Stromal cell of bone marrow (primary cell): ENCODE results near the gene SEC16A.

Source experiments
- DNase-seq: peaks from one replicate; pipeline ENCODE4 v3.0.0-alpha.2; 2012; ENCODE audit warnings: low read depth

SEC16A gene

DNA sequence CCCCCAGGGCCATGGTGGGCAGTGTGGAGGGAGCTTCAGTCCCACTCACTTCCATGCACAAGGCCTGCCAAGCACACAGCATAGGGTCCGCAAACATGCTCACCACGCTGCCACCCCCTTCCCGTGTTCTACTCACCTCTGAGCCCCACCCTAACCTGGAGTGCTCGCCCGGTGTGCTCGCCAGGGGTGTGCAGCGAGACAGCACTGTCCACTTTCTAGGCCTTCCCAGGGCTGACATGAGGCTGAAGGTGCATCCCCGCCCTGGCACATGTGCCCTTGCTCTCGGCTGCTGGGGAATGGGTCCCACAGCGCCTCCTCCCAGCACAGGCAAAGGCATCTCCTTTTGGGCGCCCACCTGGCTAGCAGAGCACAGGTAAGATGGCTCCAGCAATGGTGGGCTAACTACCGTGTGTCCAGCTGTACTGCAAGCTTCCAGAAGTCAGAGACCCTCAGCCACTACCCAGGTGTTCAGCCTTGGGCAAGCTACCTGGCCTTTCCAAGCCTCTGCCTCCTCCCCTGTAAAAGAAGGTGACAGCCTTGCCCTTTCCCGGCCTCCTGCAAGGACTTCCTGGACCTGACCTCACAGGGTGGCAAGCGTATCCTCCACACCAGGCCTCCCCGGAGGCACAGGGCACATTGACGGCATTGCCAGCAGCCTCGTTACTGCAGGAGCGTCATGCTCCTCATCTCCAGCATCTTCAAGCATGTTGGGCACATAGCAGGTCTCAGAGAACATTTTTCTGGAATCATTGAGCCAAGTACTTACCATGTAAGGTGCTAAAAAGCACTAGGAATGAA is 4.2 kb upstream of the SEC16A start:
- DNase-seq: no peak

DNA sequence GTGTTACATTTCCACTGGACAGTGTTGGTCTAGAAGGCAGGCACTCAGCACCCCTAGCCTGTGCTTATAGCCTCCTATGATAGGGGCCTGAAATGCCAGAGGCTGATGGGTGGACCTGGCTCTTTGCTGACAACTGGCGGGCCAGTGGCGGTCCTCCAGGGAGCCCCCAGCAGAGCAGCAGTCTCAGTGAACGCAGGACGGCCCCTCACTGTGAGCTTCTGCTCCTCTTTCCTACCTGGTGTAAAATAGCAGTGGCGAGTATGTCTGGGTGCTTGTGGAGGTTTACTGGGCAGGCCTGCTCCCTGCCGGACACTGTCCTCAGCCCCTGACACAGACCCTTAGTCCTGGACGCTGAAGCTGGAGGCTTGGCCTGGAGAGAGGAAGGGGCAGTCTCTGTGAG is 3.3 kb upstream of the SEC16A start:
- no peak for DNase-seq

DNA sequence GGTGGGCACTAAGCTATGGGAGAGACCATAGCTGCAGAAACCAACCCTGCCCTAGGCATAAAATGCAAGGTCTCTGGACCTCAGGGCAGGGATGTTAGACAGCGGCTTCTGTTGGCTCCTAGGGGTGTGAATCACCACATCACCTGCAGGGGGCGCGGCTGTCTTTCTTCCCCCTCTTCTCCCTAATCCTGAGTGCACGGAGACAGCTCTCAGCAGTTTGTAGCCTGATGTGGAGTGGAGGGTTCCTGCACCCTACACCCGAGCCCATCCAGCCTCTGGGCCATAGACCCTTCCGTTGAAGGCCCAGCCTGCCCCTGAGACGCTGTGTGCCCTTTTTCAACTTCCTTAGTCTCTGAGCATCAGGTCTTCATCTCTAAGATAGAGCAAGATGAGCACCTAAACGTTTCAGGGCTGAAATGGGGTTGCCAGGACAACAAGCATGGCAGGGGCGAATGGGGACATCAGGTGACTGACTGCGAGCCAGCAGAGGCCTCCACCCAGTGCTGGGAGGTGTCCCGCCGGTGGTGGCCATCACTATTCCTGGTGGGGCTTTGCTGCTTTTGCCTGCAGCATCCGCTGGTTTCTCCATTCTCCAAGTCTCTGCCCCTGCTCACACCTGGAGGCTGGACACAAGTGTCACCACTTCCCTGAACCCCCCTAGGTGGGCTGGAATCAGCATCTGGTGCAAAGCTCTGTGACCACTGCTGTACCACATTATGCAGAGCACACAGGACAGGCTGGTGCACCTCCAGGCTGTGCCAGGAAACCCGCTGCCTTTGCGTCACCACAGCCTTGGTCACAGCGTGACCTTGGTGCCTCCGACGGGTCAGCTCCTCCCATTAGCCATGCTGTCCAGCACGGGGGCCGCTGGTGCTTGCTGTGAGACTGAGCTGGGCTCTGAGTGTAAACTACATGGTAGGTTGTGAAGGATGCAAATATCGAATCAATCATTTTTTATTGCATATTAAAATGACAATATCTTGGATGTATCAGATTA is 2.5 kb upstream of the SEC16A start:
- peak; percentile 55 for DNase-seq

DNA sequence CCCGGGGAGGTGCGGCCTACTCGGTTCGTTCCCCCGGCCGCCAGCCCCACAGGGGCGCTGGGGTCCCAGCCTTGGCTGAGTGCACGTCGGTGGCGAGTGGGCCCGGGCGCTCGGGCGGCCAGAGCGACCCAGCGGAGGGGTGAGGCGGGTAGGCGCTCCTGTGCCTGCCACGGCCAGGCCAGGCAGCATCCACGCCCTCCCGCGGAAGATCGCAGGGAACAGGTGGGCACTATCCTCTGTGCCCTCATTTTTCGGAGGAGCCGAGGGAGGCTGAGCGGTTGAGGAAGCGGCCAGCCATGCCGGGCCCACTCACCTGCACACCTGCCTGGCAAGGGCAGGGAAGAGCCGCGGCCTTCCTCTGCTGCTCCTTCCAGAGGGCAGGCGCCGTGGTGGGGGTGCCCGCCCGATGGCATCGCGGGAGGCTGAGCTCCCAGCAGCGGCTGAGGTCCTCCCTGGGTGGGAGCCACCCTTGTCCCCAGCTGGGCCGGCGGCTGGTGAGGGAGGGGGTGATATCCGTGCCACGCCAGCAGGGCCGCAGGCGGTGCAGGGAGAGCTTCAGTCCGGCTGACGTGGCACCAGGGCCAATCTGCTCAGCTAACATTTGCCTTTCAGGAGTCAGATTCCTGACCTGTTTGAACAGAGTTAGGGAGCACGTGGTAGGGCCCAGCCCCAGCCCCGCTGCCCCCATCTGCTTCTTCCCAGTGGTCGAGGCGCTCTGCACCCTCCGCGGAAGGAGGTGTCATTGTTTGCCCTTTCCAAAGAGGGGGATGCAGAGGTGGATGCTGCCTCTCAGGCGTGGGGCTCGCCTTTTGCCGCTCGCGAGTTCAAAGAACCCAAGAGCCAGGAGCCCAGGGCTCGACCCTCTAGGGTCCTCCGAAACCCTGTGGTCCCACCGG is 1.6 kb upstream of the SEC16A start:
- DNase-seq: no peak

DNA sequence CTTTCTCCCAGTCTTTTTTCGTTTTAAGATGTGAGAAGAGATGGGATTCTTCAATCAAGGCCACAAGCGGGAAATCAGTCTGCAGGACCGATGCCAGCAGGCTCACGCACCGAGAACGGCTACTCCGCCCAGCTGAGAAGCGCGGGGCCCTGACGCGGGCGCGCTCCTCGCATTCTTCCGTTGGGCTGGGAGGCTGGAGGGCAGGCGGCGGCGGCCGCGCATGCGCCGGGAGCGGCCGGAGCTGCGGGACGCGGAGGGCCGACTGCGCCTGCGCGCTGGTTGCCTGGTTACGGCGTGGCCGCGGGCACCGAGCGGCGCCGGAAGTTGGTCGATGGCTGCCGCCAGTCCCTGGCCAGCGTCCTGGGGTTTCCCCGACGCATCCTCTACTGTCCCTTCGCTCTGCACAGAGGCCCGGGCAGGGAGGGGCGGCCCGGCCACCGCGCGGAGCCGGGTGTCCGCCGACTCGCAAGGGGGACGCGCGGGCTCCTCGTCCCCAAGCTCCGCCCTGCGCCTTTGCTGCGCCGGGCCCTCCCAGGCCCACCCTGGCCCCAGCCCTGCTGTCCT is 831 bp upstream of the SEC16A start:
- DNase-seq: peak; percentile 65

DNA sequence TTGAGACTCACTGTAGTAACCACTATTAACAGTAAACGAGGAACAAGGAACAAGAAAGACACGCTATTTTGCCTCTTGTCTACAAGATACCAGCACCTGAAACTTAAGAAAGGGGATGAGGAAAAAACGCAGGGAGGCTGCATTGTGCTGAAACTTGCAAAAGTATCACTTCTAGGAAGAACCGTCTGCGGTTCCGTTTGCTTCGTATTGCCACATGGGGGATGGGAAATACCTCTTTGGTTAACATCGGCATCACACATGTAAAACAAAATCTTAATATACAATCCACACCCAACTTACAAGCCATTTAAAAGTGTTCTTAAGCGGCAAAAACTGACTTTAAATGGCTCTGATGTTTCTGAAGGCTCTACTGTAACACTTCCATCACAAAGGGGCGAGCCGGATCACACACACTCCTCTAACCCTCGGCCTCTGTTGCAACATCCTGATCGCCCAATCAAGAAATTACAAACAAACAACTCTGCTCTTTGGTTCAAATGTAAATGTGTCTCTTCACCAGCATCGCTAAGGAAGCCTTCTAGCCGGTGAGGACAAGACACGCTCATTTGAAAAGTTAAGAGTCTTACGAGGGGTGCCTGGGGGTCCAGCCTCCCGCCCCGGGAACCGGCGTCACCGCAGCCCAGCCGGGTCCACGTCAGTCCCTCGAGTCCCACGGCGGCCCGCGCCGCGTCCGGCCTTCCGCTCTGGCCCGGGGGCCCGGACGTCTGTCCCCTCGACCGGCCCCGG is 621 bp downstream of the SEC16A start:
- peak; percentile 18 for DNase-seq

DNA sequence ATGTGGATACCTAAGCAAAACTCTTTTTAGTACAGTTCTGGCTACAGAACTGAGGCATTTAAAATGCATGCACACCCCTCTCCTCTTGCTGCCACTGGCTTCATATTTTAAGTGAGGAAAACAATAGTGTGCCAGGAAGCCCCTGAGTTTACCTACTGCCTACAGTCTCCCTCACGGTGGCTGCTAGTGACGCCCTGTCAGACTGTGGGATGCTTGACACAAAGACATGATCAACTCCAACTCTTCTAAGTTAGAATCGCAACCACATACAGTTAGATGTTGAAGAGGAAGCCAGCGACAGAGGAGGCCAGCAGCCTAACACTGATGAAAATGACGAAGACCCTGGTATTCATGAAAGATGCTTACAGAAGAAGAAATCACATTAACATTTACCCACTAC is 1.3 kb downstream of the SEC16A start:
- no peak for DNase-seq

DNA sequence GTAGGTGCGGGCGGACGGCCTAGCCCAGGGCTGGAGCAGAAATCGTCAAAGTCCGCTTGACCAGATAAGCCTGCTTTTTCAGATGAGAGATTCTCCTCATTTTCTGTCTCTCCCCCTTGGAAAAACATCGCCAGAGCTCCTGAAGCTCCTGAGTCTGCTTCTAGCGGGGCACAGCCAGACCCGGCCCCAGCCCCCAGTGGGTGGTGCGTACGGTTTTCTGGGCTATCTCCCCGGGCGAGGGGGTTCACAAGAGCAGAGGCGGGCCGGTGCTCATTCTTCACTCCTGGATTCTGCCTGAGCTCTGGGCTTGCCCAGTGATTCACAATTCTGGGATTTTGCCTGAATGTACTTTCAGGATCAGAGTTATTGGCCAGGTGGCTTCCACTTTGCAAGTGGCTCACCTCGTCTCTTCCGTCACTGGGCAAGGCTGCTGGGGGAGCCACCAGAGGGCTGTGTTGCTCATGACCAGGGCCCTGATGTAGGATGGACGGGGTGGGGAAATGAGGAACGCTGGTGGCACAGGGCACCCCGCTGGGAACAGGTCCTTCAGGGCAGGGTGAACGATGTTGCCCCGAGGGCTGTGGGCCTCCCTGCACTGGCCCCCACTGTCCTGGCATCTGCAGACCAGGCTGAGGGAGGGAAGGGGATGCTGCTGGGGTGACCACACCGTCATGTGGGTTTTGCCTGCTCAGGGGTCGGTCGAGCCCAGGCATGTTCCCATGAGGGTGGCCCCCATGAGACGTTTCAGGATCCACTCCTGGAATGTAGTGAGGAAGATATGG is 6.3 kb downstream of the SEC16A start:
- no peak for DNase-seq

DNA sequence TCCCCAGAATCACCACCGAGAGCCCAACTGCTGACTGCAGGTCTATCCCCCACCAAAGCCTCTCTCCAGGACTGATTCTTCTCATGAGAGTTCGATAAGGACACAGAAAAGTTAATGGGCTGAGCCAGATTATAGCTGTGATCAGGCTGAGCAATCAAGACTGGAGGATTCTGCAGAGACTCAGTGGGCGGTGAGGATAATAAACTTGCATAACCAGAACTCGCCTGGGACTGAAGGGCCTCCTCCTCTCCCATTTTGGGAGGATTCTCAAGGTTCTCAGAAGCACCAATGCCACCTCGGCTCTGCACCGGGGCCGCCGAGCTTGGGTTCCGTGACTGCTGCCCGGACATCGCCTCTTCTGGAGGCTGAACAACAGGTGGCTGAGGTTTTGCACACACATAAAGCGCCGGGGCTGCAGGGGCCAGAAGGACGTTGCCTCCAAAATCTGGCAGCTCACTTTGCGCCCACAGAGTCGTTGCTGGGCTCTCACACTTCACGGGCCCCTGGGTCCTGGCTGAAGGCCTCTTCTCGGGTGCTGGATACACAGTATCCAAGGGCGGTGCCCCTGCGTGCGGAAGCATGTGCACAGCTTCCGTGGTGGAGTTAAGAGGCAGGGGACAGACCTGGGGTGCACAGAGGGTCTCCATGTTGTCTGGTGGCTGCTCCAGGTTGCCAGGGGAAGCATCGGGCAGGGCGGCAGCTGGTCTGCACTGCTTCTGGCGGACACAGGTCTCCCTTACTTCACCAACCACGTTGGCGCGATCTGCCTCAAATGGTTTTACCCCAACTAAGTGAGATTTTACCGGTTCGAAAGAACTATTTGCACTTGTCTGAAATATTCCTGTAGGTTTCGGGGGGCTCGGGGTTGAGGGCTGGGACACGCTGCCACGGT is 7.6 kb downstream of the SEC16A start:
- DNase-seq: no peak

DNA sequence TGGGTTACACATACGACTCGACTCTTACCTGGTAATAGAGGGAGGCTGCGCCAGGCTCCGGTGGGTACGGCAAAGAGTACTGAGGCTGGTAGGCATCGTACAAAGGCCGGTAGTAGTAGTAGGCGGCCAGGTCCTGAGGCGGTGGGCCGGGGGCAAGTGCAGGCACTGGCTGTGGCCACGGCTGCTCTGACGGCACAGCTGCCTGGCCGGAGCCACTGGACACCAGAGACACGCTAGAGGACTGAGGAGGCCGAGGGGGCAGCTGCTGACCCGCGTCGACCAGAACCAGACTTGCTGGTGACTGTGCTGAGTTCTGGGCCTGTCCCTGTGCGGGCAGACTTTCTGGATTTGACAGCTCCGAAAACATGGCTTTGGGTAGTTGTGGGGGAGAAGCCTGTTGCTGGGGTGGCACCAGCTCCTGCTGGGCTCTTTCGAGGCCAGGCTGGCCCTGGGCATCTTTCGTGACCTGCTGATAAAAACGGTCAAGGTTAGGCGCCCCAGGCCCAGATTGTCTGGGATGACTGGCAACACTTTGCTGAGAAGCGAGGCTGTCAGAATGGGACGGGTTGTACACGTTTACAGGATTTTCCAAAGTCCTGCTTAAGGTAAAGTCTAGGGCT is 8.7 kb downstream of the SEC16A start:
- no peak for DNase-seq

DNA sequence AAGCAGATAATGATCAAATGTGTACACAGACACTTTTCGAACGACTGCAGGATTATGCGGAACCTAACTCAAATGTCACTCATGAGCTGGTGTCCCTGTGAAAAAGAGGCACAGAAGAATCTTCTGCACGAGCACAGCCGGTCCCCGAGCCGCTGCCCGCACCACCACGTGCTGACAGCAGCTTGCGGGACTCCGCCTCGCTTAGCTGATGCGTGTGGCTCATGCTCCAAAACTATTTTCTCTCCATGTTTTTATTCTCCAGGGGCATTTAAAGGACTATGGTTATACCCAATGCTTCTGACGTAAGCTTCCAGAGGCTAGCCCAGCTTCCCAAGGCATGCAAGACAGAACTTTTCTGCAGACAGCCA is 9.5 kb downstream of the SEC16A start:
- no peak for DNase-seq

DNA sequence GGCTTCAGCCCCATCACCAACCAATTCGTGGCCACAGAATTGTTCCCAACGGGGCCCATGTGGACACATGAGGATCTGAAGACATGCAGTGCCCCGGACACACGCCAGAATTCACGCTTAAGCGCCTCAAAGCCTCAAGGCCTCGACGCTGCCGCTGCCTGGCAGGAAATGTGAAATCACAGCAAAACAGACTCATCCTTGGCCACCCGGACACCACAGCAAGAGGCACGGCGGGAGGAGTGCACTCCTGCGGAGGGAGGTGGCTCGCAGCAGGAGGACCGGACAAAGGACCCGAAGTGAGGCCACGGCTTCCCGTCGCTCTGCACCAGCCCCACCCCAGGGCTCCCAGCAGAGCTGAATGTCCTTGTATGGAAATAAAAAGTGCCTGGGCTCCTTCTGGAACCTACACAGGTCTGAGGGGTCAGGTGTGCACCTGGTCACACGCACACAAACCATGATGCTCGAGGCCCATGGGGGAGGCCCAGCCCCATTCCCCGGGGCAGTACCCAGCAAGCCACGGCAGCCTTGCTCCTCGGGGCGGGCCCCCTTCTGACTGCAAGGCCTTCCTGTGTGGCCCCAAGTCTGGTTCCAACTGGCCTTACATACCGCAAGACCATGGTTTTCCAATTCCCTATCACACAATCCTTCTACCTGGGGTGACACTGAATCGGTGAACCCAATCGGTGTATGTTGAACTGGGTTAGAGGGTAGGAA is 10.0 kb downstream of the SEC16A start:
- no peak for DNase-seq

DNA sequence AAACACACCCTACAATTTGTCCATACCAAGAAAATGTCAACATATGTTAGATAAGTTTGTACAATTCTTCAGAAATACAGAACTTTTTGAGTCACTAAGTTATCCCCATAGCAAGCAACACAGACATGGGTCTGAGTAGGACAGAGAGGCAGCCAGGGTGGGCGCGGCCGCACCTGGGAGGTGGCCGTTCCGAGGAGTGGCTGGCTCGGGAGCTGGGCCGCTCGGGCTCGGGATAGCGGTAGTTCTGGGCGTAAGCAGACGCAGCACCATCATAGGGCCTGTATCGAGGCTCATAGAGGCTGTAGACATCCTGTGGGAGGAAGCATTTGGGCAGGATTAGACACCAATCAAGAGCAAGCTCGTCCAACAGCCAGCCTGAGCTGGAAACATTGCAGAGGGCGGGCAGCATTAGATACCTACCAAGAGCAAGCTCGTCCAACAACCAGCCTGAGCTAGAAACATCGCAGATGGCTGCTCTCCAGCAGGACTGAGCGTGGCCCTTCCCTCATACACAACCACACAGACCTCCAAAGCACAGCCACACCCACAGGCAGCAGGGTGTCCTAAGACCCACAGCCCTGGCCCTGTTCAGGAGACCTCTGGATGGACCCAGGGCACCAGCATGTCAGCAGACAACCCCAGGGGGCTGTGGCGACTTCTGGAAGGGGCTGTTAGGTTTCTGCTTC is 10.9 kb downstream of the SEC16A start:
- DNase-seq: no peak

DNA sequence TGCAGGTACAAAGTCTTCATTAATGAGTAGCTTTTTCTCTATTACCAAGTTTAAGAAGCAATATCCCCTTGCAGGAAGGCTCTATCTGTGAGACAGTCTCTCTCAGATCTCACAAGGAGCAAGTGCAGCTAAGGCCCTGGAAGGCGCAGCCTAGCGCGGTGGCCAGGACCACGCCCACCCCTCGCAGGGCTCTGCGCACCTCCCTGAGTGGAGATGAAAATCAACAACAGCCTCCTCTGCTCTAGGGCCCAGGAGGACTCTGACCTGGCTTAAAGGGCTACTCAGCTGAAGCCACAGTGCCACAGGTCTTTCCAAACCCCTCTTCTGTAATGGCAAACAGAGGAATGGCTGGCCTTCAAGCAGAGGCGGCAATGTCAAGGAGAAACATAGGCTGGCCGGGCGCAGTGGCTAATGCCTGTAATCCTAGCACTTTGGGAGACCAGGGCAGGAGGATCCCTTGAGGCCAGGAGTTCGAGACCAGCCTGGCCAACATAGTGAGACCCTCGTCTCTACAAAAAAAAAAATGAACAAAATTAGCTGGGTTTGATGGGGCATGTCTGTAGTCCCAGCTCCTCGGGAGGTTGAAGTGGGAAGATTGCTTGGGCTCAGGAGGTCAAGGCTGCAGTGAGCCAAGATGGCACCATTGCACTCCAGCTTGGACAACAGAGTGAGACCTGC is 11.9 kb downstream of the SEC16A start:
- no peak for DNase-seq

DNA sequence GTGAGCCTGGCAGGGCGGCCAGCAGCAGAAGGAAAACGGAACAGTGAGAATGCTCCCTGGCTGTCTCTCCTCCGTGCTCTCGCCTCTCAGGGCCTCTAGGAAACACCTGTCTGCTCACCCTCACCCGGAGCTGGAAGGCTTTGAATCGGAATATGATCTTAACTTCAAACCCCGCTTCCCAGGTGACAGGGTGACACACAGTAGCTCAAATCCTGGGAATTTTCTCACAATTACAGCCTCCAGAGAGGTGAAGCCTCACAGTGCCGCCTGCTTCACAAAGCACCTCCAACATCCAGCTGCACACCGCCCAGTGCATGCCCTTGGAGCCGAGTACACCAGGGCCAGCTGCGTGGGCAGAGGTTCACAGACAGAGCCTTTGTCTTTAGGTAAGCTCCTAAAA is 12.5 kb downstream of the SEC16A start:
- DNase-seq: no peak

DNA sequence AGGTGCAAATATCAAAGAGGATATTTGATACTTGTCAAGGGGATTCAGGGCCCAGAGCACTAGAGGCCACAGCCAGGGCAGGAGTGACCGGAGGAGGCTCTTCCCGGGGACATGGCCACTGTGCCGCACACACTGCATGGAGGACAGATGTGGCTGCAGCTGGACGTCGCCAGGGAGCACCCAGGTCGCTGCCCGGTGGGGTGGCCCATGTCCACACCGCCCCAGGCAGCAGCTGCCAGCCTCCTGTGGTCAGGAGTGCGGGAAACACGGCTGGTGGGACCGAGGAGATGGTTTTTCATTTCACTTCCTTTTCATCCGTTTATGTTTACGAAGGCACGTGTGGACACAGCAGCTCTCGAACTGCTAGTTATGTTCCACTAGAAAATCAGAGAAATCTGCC is 15.1 kb downstream of the SEC16A start:
- DNase-seq: no peak

DNA sequence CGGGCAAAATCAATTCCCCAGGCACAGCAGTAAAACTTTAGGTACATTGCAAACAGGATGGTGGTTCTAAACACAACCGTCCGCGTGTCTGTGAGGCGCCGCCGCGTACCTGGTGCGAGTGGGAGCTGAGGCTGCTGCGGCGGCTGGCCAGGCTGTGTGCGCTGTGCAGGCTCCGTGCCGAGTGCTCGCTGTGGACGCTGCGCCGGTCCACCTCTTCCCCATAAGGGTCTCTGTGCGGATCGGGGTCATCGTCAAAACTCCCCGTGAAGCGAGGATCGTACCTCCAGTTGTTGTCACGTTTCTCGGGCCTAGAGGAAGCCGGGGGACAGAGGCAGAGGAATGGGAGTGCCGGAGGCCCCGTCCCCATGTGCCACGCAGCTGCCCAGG is 16.7 kb downstream of the SEC16A start:
- DNase-seq: no peak
